ENCODE results near the gene ADGB.

Gene ADGB

DNA sequence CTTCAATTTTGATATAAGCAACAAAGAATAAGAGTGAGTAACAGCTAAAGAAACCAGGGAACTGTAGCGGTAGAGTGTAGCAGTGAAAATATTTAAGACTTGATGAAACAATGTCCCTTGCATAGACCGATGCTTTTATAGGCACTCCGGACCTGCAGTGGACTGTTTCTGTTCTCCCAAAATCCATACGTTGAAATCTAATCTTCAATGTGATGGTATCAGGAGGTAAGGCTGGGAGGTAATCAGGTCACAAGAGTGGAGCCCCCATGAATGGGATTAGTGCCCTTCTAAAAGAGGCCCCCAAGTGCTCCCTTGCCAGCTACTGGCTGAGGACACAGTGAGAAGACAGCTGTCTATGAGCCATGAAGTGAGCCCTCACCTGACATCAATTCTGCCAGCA, 260.4 kb downstream of the ADGB start:
- no peak overlapping the region for H3K4me3 ChIP-seq
- intact Hi-C loops (cut with DNase I; ENCODE audit: low total_unique reads): no loop called here
- TF ChIP-seq, protein P1, sequence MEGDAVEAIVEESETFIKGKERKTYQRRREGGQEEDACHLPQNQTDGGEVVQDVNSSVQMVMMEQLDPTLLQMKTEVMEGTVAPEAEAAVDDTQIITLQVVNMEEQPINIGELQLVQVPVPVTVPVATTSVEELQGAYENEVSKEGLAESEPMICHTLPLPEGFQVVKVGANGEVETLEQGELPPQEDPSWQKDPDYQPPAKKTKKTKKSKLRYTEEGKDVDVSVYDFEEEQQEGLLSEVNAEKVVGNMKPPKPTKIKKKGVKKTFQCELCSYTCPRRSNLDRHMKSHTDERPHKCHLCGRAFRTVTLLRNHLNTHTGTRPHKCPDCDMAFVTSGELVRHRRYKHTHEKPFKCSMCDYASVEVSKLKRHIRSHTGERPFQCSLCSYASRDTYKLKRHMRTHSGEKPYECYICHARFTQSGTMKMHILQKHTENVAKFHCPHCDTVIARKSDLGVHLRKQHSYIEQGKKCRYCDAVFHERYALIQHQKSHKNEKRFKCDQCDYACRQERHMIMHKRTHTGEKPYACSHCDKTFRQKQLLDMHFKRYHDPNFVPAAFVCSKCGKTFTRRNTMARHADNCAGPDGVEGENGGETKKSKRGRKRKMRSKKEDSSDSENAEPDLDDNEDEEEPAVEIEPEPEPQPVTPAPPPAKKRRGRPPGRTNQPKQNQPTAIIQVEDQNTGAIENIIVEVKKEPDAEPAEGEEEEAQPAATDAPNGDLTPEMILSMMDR (IDR thresholded peaks at IDR 0.05): no peak
- no peaks in the 10 kb centered on the region for H3K36me3 ChIP-seq
- no peak overlapping the region for H3K27ac ChIP-seq
- peaks cover 0 to 6% (median 0%) of the 10 kb centered on the region in 4 donors for H3K4me1 ChIP-seq
- DNase-seq: no peak
- no peaks in the 10 kb centered on the region for H3K9me3 ChIP-seq
- H3K27me3 ChIP-seq: no peaks in the 10 kb centered on the region

- Histone ChIP-seq H3K27ac (no peak overlapping the region), H3K9me3 (no peaks in the 10 kb centered on the region), H3K4me3 (no peak overlapping the region), H3K27me3 (no peaks in the 10 kb centered on the region), H3K36me3 (no peaks in the 10 kb centered on the region), H3K4me1 (peaks cover 0 to 6% (median 0%) of the 10 kb centered on the region in 4 donors)
- intact Hi-C loops (cut with DNase I; ENCODE audit: low total_unique reads): no loop called here
- DNase-seq: no peak
- TF ChIP-seq, protein P1 (IDR thresholded peaks at IDR 0.05): no peak
Observed at GRCh38 chr6:146859795-146860495, 261.2 kb downstream of the ADGB start.

DNA sequence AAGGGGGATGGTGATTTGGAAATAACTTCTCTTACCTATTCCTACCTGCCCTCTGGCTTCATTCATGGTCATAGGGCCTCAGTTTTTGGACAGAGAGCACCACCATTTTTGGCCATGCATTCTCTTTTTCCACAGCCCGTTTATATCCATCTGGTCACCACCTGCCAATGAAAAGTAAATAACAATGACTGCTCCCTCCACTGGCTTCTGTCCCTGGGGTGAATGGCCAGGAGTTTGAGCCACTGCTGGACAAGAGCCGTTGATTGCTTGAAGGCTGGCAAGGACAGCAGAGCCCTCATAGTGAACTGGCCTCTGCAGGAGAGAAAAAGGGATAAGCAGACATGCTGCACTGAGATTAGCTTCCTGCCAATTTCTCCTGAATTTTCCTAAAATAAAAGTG, 261.8 kb downstream of the ADGB start:
- intact Hi-C loops (cut with DNase I; ENCODE audit: low total_unique reads): no loop called here
- DNase-seq: no peak

DNA sequence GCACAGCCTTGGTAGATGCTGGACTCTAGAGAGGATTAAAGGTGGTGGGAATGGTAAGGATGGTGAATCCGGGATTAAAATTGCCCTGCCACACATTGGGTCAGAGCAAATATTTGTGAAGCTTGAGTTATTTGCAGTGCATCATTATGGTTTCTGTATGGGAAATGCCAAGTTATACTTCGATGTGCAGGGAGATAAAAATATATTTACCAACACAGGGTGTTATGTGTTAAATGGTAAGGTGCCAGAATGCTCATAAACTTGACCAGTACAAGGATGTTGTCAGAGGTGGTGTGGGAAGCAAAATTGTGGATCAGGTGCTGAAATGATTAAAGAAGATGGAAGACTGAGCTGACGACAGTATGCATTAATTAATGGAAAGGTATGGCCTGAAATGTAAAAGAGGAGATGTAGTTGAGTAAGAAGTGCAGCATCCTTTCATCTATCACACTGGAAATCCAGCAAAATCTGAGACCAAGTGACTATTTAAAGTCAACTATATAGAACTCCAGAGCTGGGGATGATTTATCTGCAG, 262.3 kb downstream of the ADGB start:
- Histone ChIP-seq H3K36me3 (no peaks in the 10 kb centered on the region), H3K4me3 (no peak overlapping the region), H3K27me3 (no peaks in the 10 kb centered on the region), H3K27ac (no peak overlapping the region), H3K9me3 (no peaks in the 10 kb centered on the region), H3K4me1 (peaks cover 0 to 6% (median 0%) of the 10 kb centered on the region in 4 donors)
- intact Hi-C loops (cut with DNase I; ENCODE audit: low total_unique reads): no loop called here
- TF ChIP-seq, protein P1 (IDR thresholded peaks at IDR 0.05): no peak
- no peak for DNase-seq

More for the DNA sequence above, 261.8 kb downstream of the ADGB start:
- TF ChIP-seq, protein P1 (IDR thresholded peaks at IDR 0.05): no peak
- H3K4me3 ChIP-seq: no peak overlapping the region
- no peak overlapping the region for H3K27ac ChIP-seq
- H3K27me3 ChIP-seq: no peaks in the 10 kb centered on the region
- peaks cover 0 to 6% (median 0%) of the 10 kb centered on the region in 4 donors for H3K4me1 ChIP-seq
- no peaks in the 10 kb centered on the region for H3K36me3 ChIP-seq
- H3K9me3 ChIP-seq: no peaks in the 10 kb centered on the region

GRCh38 chr6:146861716-146862115, 262.9 kb downstream of the ADGB start:
- Histone ChIP-seq H3K27ac (no peak overlapping the region), H3K4me3 (no peak overlapping the region), H3K36me3 (no peaks in the 10 kb centered on the region), H3K9me3 (no peaks in the 10 kb centered on the region), H3K4me1 (peaks cover 0 to 6% (median 0%) of the 10 kb centered on the region in 4 donors), H3K27me3 (no peaks in the 10 kb centered on the region)
- intact Hi-C loops (cut with DNase I; ENCODE audit: low total_unique reads): no loop called here
- DNase-seq: no peak
- TF ChIP-seq, protein P1 (IDR thresholded peaks at IDR 0.05): no peak
